Neural progenitor cell (in vitro differentiated cells): ENCODE measurements around the gene VHLL.

ENCODE experiments used
- EZH2 ChIP-seq: fragments of 200-600 bp; sonication (generic); IDR thresholded peaks from 2 replicates; pipeline ENCODE4 v1.6.1; 2017; ENCODE audit warnings: antibody characterized with exemption, mild to moderate bottlenecking, moderate library complexity
- EZH2phosphoT487 ChIP-seq: fragments of 200-600 bp; sonication (generic); IDR thresholded peaks from 2 replicates; pipeline ENCODE4 v1.6.1; 2017; ENCODE audit warnings: antibody characterized with exemption

GRCh38 chr1:156308078-156308477, 9.0 kb upstream of the VHLL start:
- TF ChIP-seq EZH2 = no peak
- TF ChIP-seq EZH2phosphoT487 = no peak
